Panc1 (cell line): Measurements from ENCODE around the gene SGCA. TPM values are rescaled to one million over a fixed set of nuclear protein-coding genes. Genes with fewer than 3 reads are reported as not detected.

Experiments
- ATAC-seq: fragments of 200-7000 bp; cut with Tn5 transposase; 2 replicates; pipeline ENCODE4 v1.9.1; 2020; ENCODE audit warnings: mild to moderate bottlenecking, moderate library complexity
- BruUV-seq: library from RNA; stranded (reverse); fragments of 400-500 nt; replicated peaks from 2 replicates; lab custom pipeline; 2021; lab: Mats Ljungman, UMichigan
- CTCF ChIA-PET: fragments of 300-600 bp; sonication (Branson Sonifier 250); formaldehyde crosslinking; loops from one replicate; lab custom pipeline; 2022; ENCODE audit warnings: antibody characterized with exemption; lab: Charles Lee
- POLR2A ChIA-PET: fragments of 300-600 bp; sonication (Branson Sonifier 250); formaldehyde crosslinking; loops from one replicate; lab custom pipeline; 2022; ENCODE audit warnings: antibody characterized with exemption; lab: Charles Lee
- DNase-seq: peaks from one replicate; pipeline ENCODE4 v3.0.0-alpha.2; 2010; ENCODE audit warnings: low read depth, low spot score
- H3K27ac ChIP-seq: 2 replicates; pipeline ENCODE4 v1.5.1; 2011; ENCODE audit warnings: mild to moderate bottlenecking, low read length, inconsistent platforms
- H3K27me3 ChIP-seq: fragments of 200-500 bp; sonication (Bioruptor generic); 2 replicates; pipeline ENCODE4 v1.6.0; 2014; ENCODE audit warnings: low read length, inconsistent platforms; ENCODE audit not compliant: control insufficient read depth, insufficient read depth
- H3K36me3 ChIP-seq: fragments of 200-500 bp; sonication (Bioruptor generic); 2 replicates; pipeline ENCODE4 v1.5.1; 2014; ENCODE audit warnings: inconsistent platforms, mild to moderate bottlenecking, low read length, moderate library complexity; ENCODE audit not compliant: control insufficient read depth, insufficient read depth
- H3K4me1 ChIP-seq: 2 replicates; pipeline ENCODE4 v1.5.1; 2011; ENCODE audit warnings: inconsistent platforms, mild to moderate bottlenecking, low read length, moderate library complexity; ENCODE audit not compliant: control insufficient read depth, insufficient read depth
- H3K4me3 ChIP-seq, 2 experiments: 2 replicates each; pipeline ENCODE4 v1.5.1; 2011 to 2012; ENCODE audit warnings: low read depth in 2 of 2, low read length in 2 of 2, mild to moderate bottlenecking in 2 of 2, inconsistent platforms in 1 of 2, moderate library complexity in 1 of 2
- H3K9me3 ChIP-seq: fragments of 200-500 bp; sonication (Bioruptor generic); 2 replicates; pipeline ENCODE4 v1.5.1; 2014; ENCODE audit warnings: low read depth, mild to moderate bottlenecking, inconsistent platforms, low read length, moderate library complexity; ENCODE audit not compliant: control insufficient read depth, insufficient read depth
- CTCF ChIP-seq: fragments of 450-650 bp; IDR thresholded peaks from 2 replicates; pipeline ENCODE4 v1.5.1; 2017; ENCODE audit warnings: mild to moderate bottlenecking
- POLR2AphosphoS5 ChIP-seq: IDR thresholded peaks from 2 replicates; pipeline ENCODE4 v1.6.1; 2012; ENCODE audit warnings: mild to moderate bottlenecking, low read depth, low read length, moderate library complexity
- REST ChIP-seq, 2 experiments: IDR thresholded peaks; 2 replicates each; pipeline ENCODE4 v1.6.1; 2011 to 2012; ENCODE audit warnings: low read depth in 2 of 2, control low read depth in 1 of 2, low read length in 1 of 2, mild to moderate bottlenecking in 1 of 2, moderate library complexity in 1 of 2; ENCODE audit not compliant: insufficient read depth in 1 of 2
- SIN3A ChIP-seq: IDR thresholded peaks from 2 replicates; pipeline ENCODE4 v1.6.1; 2012; ENCODE audit warnings: low read depth, mild to moderate bottlenecking, low read length, moderate library complexity, borderline replicate concordance; ENCODE audit not compliant: insufficient read depth
- TCF7L2 ChIP-seq: IDR thresholded peaks from 2 replicates; pipeline ENCODE4 v1.6.1; 2011; ENCODE audit warnings: mild to moderate bottlenecking, low read depth, low read length, inconsistent platforms
- in situ Hi-C: cut with HindIII; loops from 2 replicates; pipeline ENCODE4 v1.10.0; 2016; ENCODE audit warnings: low sequenced_read_pairs, low pct_unique_long_range_greater_than_20kb
- intact Hi-C: fragments of 100-400 bp; cut with micrococcal nuclease; formaldehyde crosslinking; loops from one replicate; pipeline ENCODE4 v1.10.0; 2022; ENCODE audit not compliant: unreplicated experiment
- total RNA-seq: library from RNA; stranded (reverse); gene quantifications from one replicate; pipeline ENCODE4 v1.2.1, GENCODE V29; 2021; ENCODE audit not compliant: unreplicated experiment

SGCA gene
- total RNA-seq, 1 experiment from 2014 or later, result not detected

GRCh38 chr17:50166518-50167181, 845 bp downstream of the SGCA start:
- peaks cover 5% of the 10 kb centered on the region; the same call in 1 of the 2 replicates for H3K4me1 ChIP-seq
- POLR2A ChIA-PET, result no interaction called here

GRCh38 chr17:50167371-50167770, 1.6 kb downstream of the SGCA start:
- POLR2A ChIA-PET, result no interaction called here
- intact Hi-C loops, result no loop called here
- in situ Hi-C loops, result no loop called here
- DNase-seq, result no peak
- no peak for TF ChIP-seq POLR2AphosphoS5
- TF ChIP-seq TCF7L2, result no peak
- TF ChIP-seq CTCF, result no peak
- TF ChIP-seq REST (IDR thresholded peaks at IDR 0.05; ENCODE audit: insufficient read depth in 1 of 2, low read depth in 2 of 2, low read length in 1 of 2), result no peak
- TF ChIP-seq SIN3A, result no peak
- CTCF ChIA-PET, result no interaction called here
- no peak overlapping the region for H3K4me3 ChIP-seq
- ATAC-seq, result no peak
- H3K27me3 ChIP-seq, result no peaks in the 10 kb centered on the region
- H3K36me3 ChIP-seq, result no peaks in the 10 kb centered on the region
- H3K4me1 ChIP-seq, result 0 out of 2 replicates have a peak, but pooled peaks cover 3% of the 10 kb centered on the region
- no TSS peak for BruUV-seq
- H3K9me3 ChIP-seq, result no peaks in the 10 kb centered on the region
- no peak overlapping the region for H3K27ac ChIP-seq

More at GRCh38 chr17:50166518-50167181, 845 bp downstream of the SGCA start:
- DNase-seq (no peak), ATAC-seq (no peak)
- H3K4me3 ChIP-seq, result no peak overlapping the region
- BruUV-seq, result no TSS peak
- CTCF ChIA-PET, result interaction anchor here (0.6 to 1.3 kb wide), 2 partner anchors 9 to 16 kb away, joined by 3 to 4 read pairs; partner anchors contain the start of gene PPP1R9B
- no peak overlapping the region for H3K27ac ChIP-seq
- no peak for TF ChIP-seq SIN3A
- TF ChIP-seq POLR2AphosphoS5, result no peak
- no peak for TF ChIP-seq REST (IDR thresholded peaks at IDR 0.05; ENCODE audit: insufficient read depth in 1 of 2, low read depth in 2 of 2, low read length in 1 of 2)
- no peak for TF ChIP-seq TCF7L2
- no peak for TF ChIP-seq CTCF
- no peaks in the 10 kb centered on the region for H3K27me3 ChIP-seq
- H3K9me3 ChIP-seq, result no peaks in the 10 kb centered on the region
- H3K36me3 ChIP-seq, result no peaks in the 10 kb centered on the region
- in situ Hi-C loops, result no loop called here
- intact Hi-C loops, result no loop called here
